HG03565 (cell line): ENCODE measurements around the gene FOXK1.

Experiments
- ATAC-seq: cut with Tn5 transposase; IDR thresholded peaks from one replicate; pipeline ENCODE4 v1.9.1; 2021; ENCODE audit warnings: mild to moderate bottlenecking, moderate library complexity; ENCODE audit not compliant: unreplicated experiment

The FOXK1 gene

DNA sequence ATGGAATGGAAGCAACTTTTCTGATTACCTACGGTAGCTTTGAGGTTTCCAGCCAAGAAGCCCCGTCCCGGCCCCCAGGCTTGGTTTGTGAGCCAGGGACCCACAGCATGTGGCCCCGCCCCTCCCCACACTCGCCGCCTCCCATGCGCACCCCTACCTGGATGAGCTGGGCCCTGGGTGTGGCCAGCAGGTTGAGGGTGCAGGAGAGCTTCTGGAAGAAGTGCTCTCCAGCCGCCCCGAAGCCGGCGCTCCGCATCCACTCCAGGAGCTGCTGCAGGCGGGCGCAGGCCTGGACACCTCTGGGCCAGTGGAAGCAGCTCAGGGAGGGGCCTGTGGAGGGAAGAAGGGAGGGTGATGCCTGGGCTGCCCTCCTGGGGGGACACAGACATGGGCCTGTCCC lies 133.0 kb downstream of the FOXK1 start:
- ATAC-seq, result no peak

GRCh38 chr7:4815609-4816418 lies 133.7 kb downstream of the FOXK1 start:
- ATAC-seq, result no peak

- ATAC-seq, result no peak
Observed at GRCh38 chr7:4816419-4817080, 134.5 kb downstream of the FOXK1 start.

DNA sequence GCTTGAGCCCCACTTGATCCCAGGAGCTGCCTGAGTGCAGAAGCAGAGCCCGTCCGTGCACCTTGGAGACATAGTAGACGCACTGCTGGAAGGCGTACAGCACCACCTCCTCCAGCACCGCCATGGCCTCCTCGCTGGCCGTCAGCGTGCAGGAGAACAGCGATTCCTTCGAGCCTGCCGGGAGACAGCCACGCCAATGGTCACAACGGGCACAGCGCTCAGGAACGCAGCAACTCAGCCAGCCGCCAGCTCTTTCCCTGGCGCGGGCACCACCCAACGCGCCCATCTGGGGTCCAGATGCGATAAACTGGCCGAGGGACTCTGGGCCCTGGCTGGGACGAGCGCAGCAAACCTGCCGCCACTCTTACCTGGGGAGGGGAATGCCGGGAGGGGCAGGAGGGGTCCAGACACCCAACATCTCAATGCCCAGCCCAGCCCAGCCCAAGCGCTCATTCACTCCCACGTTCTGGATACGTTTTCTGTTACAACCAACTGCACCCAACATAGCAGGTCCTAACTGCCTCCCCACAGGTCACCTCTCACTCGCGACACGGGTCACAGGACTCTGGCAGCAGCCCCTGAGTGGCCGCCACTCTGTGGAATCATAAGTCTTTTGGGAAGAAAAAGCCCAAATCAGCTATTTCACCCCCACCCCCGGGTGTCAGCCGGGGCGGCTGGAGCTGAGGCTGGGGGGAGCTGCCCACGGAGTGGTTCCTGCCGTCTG lies 135.2 kb downstream of the FOXK1 start:
- no peak for ATAC-seq

DNA sequence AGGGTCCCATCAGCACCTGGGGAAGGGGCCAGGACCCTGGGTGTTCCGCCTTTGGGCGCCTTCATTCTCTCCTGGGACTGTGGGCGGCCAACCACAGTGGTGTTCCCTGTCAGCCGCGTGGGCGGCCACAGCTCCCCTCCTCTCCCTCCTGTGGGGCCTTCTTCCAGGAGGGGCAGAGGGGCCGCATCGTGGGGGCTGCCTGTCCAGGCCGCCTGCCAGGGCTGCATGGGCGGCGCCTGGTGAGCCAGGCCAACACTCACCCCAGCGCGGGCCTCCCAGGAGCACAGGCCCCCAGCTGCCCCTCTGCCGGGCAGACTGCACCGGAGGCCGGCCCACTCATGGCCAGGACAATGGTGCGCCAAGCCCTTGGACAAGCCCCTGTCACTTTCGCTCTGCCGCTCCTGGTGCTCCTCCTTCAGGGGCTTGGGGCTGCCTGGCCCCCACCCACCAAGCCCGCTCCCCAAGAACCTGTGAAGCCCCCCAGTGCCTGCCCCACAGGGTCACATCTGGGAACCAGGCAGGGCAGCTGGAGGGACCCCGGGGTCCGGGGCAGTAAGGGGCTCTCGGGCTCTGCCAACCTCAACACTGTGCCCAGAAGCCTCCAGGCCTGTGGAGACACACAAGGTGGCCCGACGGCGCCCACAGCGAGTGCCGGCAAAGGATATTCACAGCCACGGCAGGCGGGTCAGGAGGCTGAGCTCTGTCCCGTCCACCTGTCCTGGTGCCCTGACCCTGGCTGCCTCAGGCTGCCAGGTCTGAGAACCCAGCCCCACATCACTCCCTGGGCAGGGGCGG lies 136.1 kb downstream of the FOXK1 start:
- no peak for ATAC-seq

GRCh38 chr7:4819560-4820404 lies 137.7 kb downstream of the FOXK1 start:
- ATAC-seq, result no peak

GRCh38 chr7:4820405-4820966 lies 138.4 kb downstream of the FOXK1 start:
- ATAC-seq, result no peak
